Breast epithelium (tissue), 4 donors: ENCODE data around the gene GLMN. TPM values are rescaled to one million over a fixed set of nuclear protein-coding genes. Genes with fewer than 3 reads are reported as not detected.
"Not testable (repeated sequence)": the region's sequence is repeated elsewhere in the genome, so short reads cannot be mapped to it uniquely, and the experiment has no call there.

Experiments
- DNase-seq, 2 donors: peaks; one replicate each; pipeline ENCODE4 v3.0.0-alpha.2; 2019; ENCODE audit warnings: low spot score in 2 of 2
- H3K27ac ChIP-seq, 2 donors: fragments of 200-600 bp; sonication (generic) in 1 of 2; one replicate each; pipeline ENCODE4 v1.5.1; 2016 to 2019; ENCODE audit warnings: mild to moderate bottlenecking in 1 of 2
- H3K27me3 ChIP-seq, 2 donors: fragments of 200-600 bp; sonication (generic) in 1 of 2; one replicate each; pipeline versions ENCODE4 v1.5.1 to v1.6.0; 2017 to 2019; ENCODE audit warnings: control low read depth in 1 of 2, mild to moderate bottlenecking in 1 of 2
- H3K36me3 ChIP-seq: fragments of 200-600 bp; one replicate; pipeline ENCODE4 v1.5.1; 2019
- H3K4me1 ChIP-seq, 2 donors: fragments of 200-600 bp; sonication (generic); one replicate each; pipeline ENCODE4 v1.5.1; 2016 to 2019; ENCODE audit warnings: control low read depth in 1 of 2
- H3K4me3 ChIP-seq, 3 donors: fragments of 200-600 bp; sonication (generic); 1 replicate in 2 of 3; 2 replicates in 1 of 3; pipeline ENCODE4 v1.5.1; 2016 to 2019; ENCODE audit warnings: mild to moderate bottlenecking in 3 of 3, moderate library complexity in 2 of 3
- H3K9me3 ChIP-seq, 2 donors: fragments of 200-600 bp; sonication (generic) in 1 of 2; one replicate each; pipeline ENCODE4 v1.5.1; 2016 to 2019; ENCODE audit warnings: control low read depth in 1 of 2
- CTCF ChIP-seq, 3 donors: fragments of 450-650 bp; IDR thresholded peaks; one replicate each; pipeline ENCODE4 v1.5.1; 2016 to 2017; ENCODE audit warnings: antibody characterized with exemption in 3 of 3, mild to moderate bottlenecking in 3 of 3, moderate library complexity in 3 of 3
- POLR2A ChIP-seq: fragments of 450-650 bp; IDR thresholded peaks from one replicate; pipeline ENCODE4 v1.6.1; 2016; ENCODE audit warnings: antibody characterized with exemption, mild to moderate bottlenecking, moderate library complexity
- POLR2AphosphoS5 ChIP-seq, 3 donors: sonication (generic); formaldehyde crosslinking; IDR thresholded peaks; one replicate each; pipeline ENCODE4 v1.6.1; 2017; ENCODE audit warnings: antibody characterized with exemption in 3 of 3
- intact Hi-C: fragments of 100-400 bp; cut with DNase I; formaldehyde crosslinking; loops from one replicate; pipeline ENCODE4 v1.15.1; 2023; ENCODE audit warnings: low total_unique reads
- total RNA-seq, 3 donors: library from RNA; depleted of rRNA; stranded (reverse); fragments of >200 nt; gene quantifications; one replicate each; pipeline ENCODE4 v1.1.0, GENCODE V29; 2016

The GLMN gene
- total RNA-seq, 3 donors from 2014 or later: 8.8 to 17.0 (median 10.8) TPM

- DNase-seq: no peak
- Histone ChIP-seq H3K9me3 (no peaks in the 10 kb centered on the region), H3K27ac (peak overlapping the region; percentile 94 to 97), H3K27me3 (no peaks in the 10 kb centered on the region), H3K36me3 (peaks cover 3% of the 10 kb centered on the region), H3K4me3 (peak overlapping the region; percentile 69 to 85 (median 81)), H3K4me1 (no peaks in the 10 kb centered on the region)
- intact Hi-C loops: no loop called here
- TF ChIP-seq POLR2A: no peak
- no peak for TF ChIP-seq CTCF (IDR thresholded peaks at IDR 0.05)
- TF ChIP-seq POLR2AphosphoS5 (IDR thresholded peaks at IDR 0.05): no peak
Measured at GRCh38 chr1:92299477-92300150, 827 bp upstream of the GLMN start.

GRCh38 chr1:92298213-92298572 lies 594 bp downstream of the GLMN start:
- no peaks in the 10 kb centered on the region for H3K4me1 ChIP-seq
- peak overlapping the region; percentile 94 to 97 for H3K27ac ChIP-seq

GRCh38 chr1:92291372-92291999 lies 7.3 kb downstream of the GLMN start:
- intact Hi-C loops: no loop called here
- H3K4me1 ChIP-seq: no peaks in the 10 kb centered on the region
- TF ChIP-seq POLR2A: no peak
- peak in 2 of 3 donors; percentile 42 to 51 for TF ChIP-seq CTCF (IDR thresholded peaks at IDR 0.05)
- no peak for TF ChIP-seq POLR2AphosphoS5 (IDR thresholded peaks at IDR 0.05)
- no peak overlapping the region for H3K27ac ChIP-seq
- no peaks in the 10 kb centered on the region for H3K9me3 ChIP-seq
- no peaks in the 10 kb centered on the region for H3K36me3 ChIP-seq
- H3K4me3 ChIP-seq: no peak overlapping the region
- no peaks in the 10 kb centered on the region for H3K27me3 ChIP-seq
- DNase-seq: no peak

More at GRCh38 chr1:92298213-92298572, 594 bp downstream of the GLMN start:
- Histone ChIP-seq H3K27me3 (no peaks in the 10 kb centered on the region), H3K4me3 (peak overlapping the region; percentile 69 to 85 (median 81)), H3K36me3 (no peaks in the 10 kb centered on the region), H3K9me3 (no peaks in the 10 kb centered on the region)
- DNase-seq: no peak
- TF ChIP-seq POLR2AphosphoS5 (IDR thresholded peaks at IDR 0.05): no peak
- TF ChIP-seq CTCF (IDR thresholded peaks at IDR 0.05): peak in 1 of 3 donors; percentile 16
- intact Hi-C loops: no loop called here

DNA sequence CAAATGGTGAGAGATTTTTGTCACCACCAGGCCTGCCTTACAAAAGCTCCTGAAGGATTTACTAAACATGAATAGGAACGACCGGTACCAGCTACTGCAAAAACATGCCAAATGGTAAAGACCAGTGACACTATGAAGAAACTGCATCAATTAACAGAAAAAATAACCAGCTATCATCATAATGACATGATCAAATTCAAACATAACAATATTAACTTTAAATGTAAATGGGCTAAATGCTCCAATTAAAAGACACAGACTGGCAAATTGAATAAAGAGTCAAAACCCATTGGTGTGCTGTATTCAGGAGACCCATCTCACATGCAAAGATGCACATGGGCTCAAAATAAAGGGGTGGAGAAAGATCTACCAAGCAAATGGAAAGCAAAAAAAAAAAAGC lies 17.4 kb downstream of the GLMN start:
- H3K27me3 ChIP-seq, H3K9me3 ChIP-seq, DNase-seq, H3K27ac ChIP-seq, H3K4me1 ChIP-seq, H3K4me3 ChIP-seq, intact Hi-C loops, H3K36me3 ChIP-seq: not testable (repeated sequence)

DNA sequence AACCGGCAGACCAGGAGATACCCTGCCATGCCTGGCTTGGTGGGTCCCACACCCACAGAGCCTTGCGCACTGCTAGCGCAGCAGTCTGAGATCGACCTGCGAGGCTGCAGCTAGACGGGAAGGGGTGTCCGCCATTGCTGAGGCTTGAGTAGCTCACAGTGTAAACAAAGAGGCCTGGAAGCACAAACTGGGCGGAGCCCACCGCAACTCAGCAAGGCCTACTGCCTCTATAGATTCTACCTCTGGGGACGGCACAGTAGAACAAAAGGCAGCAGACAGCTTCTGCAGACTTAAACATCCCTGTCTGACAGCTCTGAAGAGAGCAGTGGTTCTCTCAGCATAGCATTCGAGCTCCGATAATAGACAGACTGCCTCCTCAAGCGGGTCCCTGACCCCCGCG lies 19.0 kb downstream of the GLMN start:
- H3K27ac ChIP-seq, H3K36me3 ChIP-seq, DNase-seq, intact Hi-C loops, H3K4me3 ChIP-seq, H3K27me3 ChIP-seq, H3K9me3 ChIP-seq, H3K4me1 ChIP-seq: not testable (repeated sequence)

DNA sequence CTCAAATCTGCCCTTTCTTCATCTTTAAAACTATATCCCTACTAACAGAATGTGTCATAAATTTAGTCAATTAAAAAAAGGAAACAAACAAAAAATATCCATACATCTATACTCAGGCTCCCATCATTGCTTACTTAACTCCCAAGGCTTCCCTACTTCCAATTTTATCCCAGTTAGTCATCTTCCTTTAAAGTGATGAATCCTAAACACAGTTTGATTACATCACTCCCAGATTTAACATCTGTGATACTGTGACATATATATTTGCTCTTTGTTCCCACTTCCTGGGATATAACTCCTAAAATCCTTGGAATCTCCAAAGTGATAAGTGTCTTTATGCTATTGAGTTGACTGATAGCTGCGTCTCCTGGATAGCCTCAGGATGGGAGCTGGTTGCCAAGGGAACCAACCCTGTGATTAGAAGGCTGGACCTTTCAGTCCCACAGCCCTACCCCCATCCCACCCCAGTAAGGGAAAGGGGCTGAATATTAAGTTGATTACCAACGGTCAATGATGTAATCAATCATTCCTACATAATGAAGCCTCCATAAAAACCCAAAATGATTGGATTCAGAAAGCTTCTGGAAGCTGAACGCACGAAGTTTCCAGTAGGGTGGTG lies 21.6 kb downstream of the GLMN start:
- intact Hi-C loops: no loop called here
- no peak for DNase-seq
- Histone ChIP-seq H3K27ac (no peak overlapping the region), H3K4me3 (no peak overlapping the region), H3K4me1 (no peaks in the 10 kb centered on the region), H3K36me3 (no peaks in the 10 kb centered on the region), H3K9me3 (no peaks in the 10 kb centered on the region), H3K27me3 (no peaks in the 10 kb centered on the region)
- TF ChIP-seq CTCF (IDR thresholded peaks at IDR 0.05) (no peak), POLR2AphosphoS5 (IDR thresholded peaks at IDR 0.05) (no peak), POLR2A (no peak)
